GM23248 (cell line): ENCODE measurements around the gene MSH3.

Experiments
- EZH2 ChIP-seq: fragments of 200-600 bp; sonication (generic); IDR thresholded peaks from 2 replicates; pipeline ENCODE4 v1.6.1; 2018; ENCODE audit warnings: antibody characterized with exemption, mild to moderate bottlenecking; ENCODE audit not compliant: insufficient read depth, poor library complexity, severe bottlenecking
- EZH2phosphoT487 ChIP-seq: fragments of 200-600 bp; sonication (generic); IDR thresholded peaks from 2 replicates; pipeline ENCODE4 v1.6.1; 2018; ENCODE audit warnings: antibody characterized with exemption, moderate library complexity, mild to moderate bottlenecking, low read depth; ENCODE audit not compliant: insufficient read depth

- TF ChIP-seq EZH2phosphoT487 (no peak), EZH2 (no peak)
These were observed 250.2 kb downstream of the MSH3 start for GRCh38 chr5:80904533-80905187.
